ENCODE data around the gene ABLIM2. TPM values are rescaled to one million over a fixed set of nuclear protein-coding genes. Genes with fewer than 3 reads are reported as not detected.
"Not testable (repeated sequence)": the region's sequence is repeated elsewhere in the genome, so short reads cannot be mapped to it uniquely, and the experiment has no call there.

Gene ABLIM2
- total RNA-seq, 2 donors from 2014 or later, result 5.7 to 11.2 TPM

DNA sequence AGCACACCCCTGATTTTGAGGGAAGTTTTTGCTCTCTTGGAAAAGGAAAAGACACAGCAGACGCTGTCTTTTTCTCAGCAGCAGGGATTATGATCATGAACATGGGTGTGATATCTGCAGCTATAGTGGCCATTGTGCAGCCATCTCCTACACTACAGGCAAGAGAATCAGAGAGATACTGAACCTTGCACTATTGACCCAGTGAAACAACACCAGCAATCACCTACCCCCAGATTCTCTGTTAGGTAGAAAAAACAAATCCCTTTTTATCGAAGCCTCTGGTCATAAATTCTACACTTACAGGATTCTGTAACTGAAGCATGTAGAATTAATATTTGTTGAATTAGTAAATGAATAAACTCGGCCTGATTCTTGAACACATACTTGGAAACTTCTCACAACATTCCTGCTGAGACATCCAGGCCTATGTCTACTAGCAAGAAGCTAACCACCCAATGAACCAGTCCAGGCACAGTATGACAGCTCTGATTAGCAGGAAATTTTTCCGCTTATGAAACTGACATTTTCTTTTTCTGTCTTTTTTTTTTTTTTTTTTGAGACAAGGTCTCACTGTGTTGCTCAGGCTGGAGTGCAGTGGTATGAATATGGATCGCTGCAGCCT is 213.9 kb downstream of the ABLIM2 start:
- no peak for DNase-seq (ENCODE audit: low spot score)
- Histone ChIP-seq H3K9me3 (no peaks in the 10 kb centered on the region), H3K27ac (no peak overlapping the region), H3K4me1 (peaks cover 0 to 19% of the 10 kb centered on the region in 2 donors), H3K36me3 (no peaks in the 10 kb centered on the region), H3K4me3 (no peak overlapping the region), H3K27me3 (no peaks in the 10 kb centered on the region)
- no peak for TF ChIP-seq CTCF (IDR thresholded peaks at IDR 0.05)

GRCh38 chr4:7943688-7944087 is 214.9 kb downstream of the ABLIM2 start:
- not testable (repeated sequence) for H3K36me3 ChIP-seq; DNase-seq (ENCODE audit: low spot score); H3K27me3 ChIP-seq; H3K9me3 ChIP-seq; H3K4me3 ChIP-seq; H3K27ac ChIP-seq
- peaks cover 0 to 19% of the 10 kb centered on the region in 2 donors for H3K4me1 ChIP-seq

- Histone ChIP-seq H3K4me3 (no peak overlapping the region), H3K27ac (no peak overlapping the region), H3K27me3 (no peaks in the 10 kb centered on the region), H3K9me3 (no peaks in the 10 kb centered on the region), H3K4me1 (peaks cover 0 to 23% of the 10 kb centered on the region in 2 donors), H3K36me3 (no peaks in the 10 kb centered on the region)
- no peak for TF ChIP-seq CTCF (IDR thresholded peaks at IDR 0.05)
- DNase-seq (ENCODE audit: low spot score), result no peak
These were observed 215.4 kb downstream of the ABLIM2 start for GRCh38 chr4:7943211-7943610.

GRCh38 chr4:7941965-7942496 is 216.6 kb downstream of the ABLIM2 start:
- Histone ChIP-seq H3K4me3 (no peak overlapping the region), H3K36me3 (no peaks in the 10 kb centered on the region), H3K4me1 (peaks cover 0 to 31% of the 10 kb centered on the region in 2 donors), H3K27ac (no peak overlapping the region), H3K27me3 (no peaks in the 10 kb centered on the region), H3K9me3 (no peaks in the 10 kb centered on the region)
- no peak for TF ChIP-seq CTCF (IDR thresholded peaks at IDR 0.05)
- DNase-seq (ENCODE audit: low spot score), result no peak

DNA sequence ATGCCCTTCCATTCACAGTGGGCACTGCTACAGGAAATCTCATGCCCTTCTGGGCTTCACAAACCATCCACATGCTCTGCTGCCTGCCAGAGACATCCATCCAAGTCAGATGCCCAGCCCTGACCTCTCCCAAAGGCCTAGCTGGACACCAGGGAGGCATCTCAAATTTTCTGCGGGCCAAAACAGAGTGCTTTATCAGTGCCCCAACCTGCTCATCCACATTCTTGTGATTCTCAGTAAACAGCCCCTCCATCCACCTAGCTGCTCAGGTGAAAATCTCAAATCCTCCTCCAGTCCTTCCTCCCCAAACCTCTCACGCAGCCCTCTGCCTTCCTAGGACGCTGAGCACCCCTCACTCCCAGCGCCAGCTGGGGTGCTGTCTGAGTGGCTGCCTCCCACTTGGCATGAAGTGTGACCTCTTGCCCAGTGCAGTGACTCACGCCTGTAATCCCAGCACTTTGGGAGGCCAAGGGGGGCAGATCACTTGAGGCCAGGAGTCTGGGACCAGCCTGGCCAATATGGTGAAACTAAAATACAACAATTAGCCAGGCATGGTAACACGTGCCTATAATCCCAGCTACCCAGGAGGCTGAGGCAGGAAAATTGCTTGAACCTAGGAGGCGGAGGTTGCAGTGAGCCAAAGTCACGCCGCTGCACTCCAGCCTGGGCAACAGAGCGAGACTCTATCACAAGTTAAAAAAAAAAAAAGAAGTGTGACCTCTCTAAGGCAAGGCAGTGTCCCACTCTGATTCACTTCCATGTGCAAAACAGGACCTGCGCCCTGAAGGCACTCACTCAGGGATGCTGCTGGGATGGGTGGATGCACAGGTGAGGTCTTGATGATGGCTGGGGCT is 217.3 kb downstream of the ABLIM2 start:
- no peak for TF ChIP-seq CTCF (IDR thresholded peaks at IDR 0.05)
- H3K36me3 ChIP-seq, result no peaks in the 10 kb centered on the region
- no peaks in the 10 kb centered on the region for H3K27me3 ChIP-seq
- no peak for DNase-seq (ENCODE audit: low spot score)
- H3K4me1 ChIP-seq, result peaks cover 0 to 28% of the 10 kb centered on the region in 2 donors
- H3K9me3 ChIP-seq, result no peaks in the 10 kb centered on the region
- H3K4me3 ChIP-seq, result no peak overlapping the region
- H3K27ac ChIP-seq, result peak overlapping the region in 1 of 2 donors; percentile 22
